ENCODE data around the gene OTUB2. TPM values are rescaled to one million over a fixed set of nuclear protein-coding genes. Genes with fewer than 3 reads are reported as not detected.

The OTUB2 gene
- total RNA-seq, result 1.7 and 7.5 TPM in 2 replicates

GRCh38 chr14:94026173-94026888 lies at the start of gene OTUB2:
Gene OTUB2, plus strand, starts transcription at chr14:94026340. Its CDS starts 198 bp downstream, at chr14:94026538.

GRCh38 chr14:93976477-93977057 lies 49.6 kb upstream of the OTUB2 start, which contains the start of gene ASB2:
Gene ASB2, minus strand, starts transcription at chr14:93976570. Its CDS starts 12,031 bp downstream, at chr14:93964539.

GRCh38 chr14:93997082-93997481 lies 29.1 kb upstream of the OTUB2 start, which contains the start of gene CCDC197:
Gene CCDC197, plus strand, starts transcription at chr14:93997301. Its CDS starts 831 bp downstream, at chr14:93998132.

GRCh38 chr14:94080621-94081385 lies 54.7 kb downstream of the OTUB2 start, which contains the start of the genes DDX24 and IFI27L1:
Gene DDX24, minus strand, starts transcription at chr14:94081202. Its CDS starts 1,460 bp downstream, at chr14:94079742.
Gene IFI27L1, plus strand, starts transcription at chr14:94081310. Its CDS starts 15,628 bp downstream, at chr14:94096938.

Other genes with a start within 250 kb of the OTUB2 start
- gene PRIMA1, start 237.9 kb upstream of the OTUB2 start, total RNA-seq, result not detected in 2 replicates
- gene FAM181A, start 99.0 kb upstream of the OTUB2 start, total RNA-seq, result not detected in 2 replicates
- under 0.01 and 1.9 TPM in 2 replicates for gene ASB2, start 49.8 kb upstream of the OTUB2 start, total RNA-seq
- gene CCDC197, start 29.0 kb upstream of the OTUB2 start, total RNA-seq, result not detected in 2 replicates
- 98.5 and 127 TPM in 2 replicates for gene DDX24, start 54.9 kb downstream of the OTUB2 start, total RNA-seq
- gene IFI27L1, start 55.0 kb downstream of the OTUB2 start, total RNA-seq, result 7.7 and 8.9 TPM in 2 replicates
- 30.7 and 39.5 TPM in 2 replicates for gene IFI27, start 84.4 kb downstream of the OTUB2 start, total RNA-seq
- gene IFI27L2, start 103.3 kb downstream of the OTUB2 start, total RNA-seq, result 46.0 and 79.5 TPM in 2 replicates
- gene PPP4R4, start 148.0 kb downstream of the OTUB2 start, total RNA-seq, result 12.1 and 24.6 TPM in 2 replicates

All from tracheal epithelial cell (primary cell).